Activated T-cell treated with anti-CD3 and anti-CD28 coated beads for 48 hours (primary cell): ENCODE results near the gene YDJC.
A peak's percentile ranks its signal among the peaks of the same experiment; 100 is the strongest.
"Not testable (repeated sequence)": the region's sequence is repeated elsewhere in the genome, so short reads cannot be mapped to it uniquely, and the experiment has no call there.

Source experiments
- DNase-seq: peaks from one replicate; pipeline ENCODE4 v3.0.0-alpha.2; 2020; ENCODE audit warnings: low read depth

Gene YDJC

DNA sequence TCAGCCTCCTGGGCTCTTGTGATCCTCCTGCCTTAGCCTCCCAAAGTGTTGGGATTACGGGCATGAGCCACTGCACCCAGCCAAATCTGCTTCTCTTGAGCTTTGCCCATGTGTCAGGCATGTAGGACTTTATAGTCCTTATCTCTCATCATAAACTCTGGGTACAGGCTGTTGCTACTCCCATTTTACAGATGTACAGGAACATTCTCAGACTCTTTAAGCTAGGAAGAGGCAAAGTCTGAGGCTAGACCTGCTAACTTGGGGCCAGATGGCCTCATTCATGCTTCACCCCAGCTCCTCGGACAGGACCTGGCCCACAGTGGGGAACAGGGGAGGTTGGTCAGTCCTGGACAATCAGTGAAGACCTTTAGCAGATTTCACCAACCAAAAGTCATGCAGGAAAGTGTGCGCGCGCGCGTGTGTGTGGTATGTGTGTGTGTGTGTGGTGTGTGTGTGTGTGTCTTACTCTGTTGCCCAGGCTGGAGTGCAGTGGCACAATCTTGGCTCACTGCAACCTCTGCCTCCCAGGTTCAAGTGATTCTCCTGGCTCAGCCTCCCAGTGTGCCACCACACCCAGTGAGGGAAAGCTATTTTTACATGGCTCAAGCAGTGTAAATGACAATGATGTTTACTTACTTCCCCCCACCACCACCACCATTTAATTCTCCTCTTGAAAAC, 23.8 kb downstream of the YDJC start:
- DNase-seq, result no peak

GRCh38 chr22:21603973-21604372, 25.8 kb downstream of the YDJC start:
- no peak for DNase-seq

- DNase-seq, result no peak
Observed at GRCh38 chr22:21602579-21602978, 27.2 kb downstream of the YDJC start.

DNA sequence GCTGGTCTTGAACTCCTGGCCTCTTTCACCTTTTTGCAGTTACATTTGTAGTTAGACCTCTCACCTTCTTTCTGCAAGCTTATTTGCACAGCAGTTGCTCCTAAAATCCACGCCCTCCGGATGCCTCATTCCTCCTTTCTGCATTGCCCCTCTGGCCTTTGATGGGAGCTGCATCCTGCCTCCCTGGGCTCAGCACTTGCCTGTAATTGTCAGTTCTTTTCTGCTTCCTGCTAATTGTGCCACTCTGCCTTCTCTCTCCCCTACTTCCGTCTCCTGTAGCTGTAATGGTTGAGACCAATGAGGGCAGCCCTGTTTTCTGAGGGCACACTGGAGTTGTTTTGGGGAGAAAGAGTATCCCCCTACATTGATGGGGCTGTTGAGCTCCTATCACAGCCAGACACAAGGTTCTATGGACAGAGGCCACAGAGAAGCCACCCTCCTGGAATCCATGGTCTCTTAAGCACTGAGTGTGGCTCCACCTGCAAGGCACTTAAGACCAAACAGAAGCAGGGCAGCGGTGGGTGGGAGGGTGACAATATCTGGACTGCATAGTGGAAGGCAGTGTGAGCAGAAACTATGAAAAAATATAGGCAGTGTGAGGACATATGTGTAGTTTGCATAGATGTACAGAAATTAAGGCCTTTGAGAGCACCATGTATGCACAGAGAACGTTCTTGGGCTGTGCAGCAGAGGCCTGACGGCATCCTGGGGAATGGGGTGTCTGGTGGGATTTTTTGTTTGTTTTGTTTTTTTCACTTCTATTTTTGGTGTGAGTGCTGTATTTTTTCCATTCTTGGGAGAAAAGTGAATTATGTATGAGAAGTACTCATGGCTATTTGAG, 30.5 kb downstream of the YDJC start:
- DNase-seq, result no peak

DNA sequence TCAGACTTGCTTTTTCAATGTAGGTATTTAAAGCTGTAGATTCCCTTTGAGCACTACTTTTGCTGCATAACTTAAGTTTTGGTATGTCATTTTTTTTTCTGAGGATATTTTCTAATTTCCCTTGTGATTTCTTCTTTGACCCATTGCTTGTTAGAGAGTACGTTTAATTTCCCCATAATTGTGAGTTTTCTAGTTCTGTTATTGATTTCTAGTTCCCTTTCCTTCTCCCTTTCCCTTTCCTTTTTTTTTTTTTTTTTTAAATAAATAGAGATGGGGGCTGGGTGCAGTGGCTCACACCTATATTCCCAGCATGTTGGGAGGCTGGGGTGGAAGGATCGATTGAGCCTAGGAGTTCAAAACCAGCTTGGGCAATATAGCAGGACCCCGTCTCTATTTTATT, 31.5 kb downstream of the YDJC start:
- DNase-seq, result no peak

DNA sequence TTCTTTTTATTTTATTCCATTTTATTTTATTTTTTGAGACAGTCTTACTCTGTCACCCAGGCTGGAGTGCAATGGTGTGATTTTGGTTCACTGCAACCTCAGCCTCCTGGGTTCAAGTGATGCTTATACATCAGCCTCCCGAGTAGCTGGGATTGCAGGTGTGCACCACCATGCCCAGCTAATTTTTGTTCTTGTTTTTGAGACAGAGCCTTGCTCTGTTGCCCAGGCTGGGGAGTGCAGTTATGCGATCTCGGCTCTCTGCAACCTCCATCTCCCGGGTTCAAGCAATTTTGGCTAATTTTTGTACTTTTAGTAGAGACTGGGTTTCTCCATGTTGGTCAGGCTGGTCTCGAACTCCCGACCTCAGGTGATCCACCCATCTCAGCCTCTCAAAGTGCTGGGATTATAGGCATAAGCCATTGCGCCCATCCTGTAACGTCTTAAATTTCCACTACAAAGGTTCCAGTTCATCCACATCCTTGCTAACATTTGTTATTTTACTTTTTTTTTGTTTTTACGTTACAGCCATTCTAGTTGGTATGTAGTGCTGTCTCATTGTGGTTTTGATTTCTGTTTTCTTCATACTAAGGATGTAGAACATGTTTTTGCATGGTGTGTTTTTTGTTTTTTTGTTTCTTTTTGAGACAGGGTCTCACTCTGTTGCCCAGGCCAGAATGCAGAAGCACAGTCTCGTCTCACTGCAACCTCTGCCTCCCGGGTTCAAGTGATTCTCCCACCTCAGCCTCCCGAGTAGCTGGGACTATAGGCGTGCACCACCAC, 33.3 kb downstream of the YDJC start:
- not testable (repeated sequence) for DNase-seq

DNA sequence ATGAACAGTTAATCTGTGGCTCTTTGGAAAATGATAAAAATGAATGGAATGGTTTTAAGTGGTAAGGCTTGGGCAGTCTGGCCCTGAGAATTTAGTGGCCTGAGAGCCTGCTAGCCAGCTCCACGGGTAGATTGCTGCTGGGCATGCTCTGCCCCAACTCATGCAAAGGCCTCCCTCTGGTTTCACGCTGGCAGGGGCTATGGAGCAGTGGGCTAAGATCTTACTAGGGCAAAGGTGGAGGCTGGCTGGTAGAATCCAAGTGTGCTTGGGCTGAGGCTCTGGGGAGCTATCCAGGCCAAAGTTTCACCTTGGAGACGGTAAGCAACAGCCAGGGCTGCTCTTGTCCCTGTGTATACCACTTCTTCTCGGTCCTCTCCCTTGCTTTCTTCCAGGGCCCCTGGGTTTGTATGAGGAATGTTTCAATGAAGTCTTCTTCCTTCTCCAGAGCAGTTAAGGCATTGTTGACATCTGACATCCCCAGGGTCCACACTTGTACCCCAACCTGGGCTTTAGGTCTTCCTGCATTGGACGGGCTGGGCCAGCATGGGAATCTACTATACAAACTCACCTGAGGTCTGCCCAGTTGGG, 34.9 kb downstream of the YDJC start:
- no peak for DNase-seq

DNA sequence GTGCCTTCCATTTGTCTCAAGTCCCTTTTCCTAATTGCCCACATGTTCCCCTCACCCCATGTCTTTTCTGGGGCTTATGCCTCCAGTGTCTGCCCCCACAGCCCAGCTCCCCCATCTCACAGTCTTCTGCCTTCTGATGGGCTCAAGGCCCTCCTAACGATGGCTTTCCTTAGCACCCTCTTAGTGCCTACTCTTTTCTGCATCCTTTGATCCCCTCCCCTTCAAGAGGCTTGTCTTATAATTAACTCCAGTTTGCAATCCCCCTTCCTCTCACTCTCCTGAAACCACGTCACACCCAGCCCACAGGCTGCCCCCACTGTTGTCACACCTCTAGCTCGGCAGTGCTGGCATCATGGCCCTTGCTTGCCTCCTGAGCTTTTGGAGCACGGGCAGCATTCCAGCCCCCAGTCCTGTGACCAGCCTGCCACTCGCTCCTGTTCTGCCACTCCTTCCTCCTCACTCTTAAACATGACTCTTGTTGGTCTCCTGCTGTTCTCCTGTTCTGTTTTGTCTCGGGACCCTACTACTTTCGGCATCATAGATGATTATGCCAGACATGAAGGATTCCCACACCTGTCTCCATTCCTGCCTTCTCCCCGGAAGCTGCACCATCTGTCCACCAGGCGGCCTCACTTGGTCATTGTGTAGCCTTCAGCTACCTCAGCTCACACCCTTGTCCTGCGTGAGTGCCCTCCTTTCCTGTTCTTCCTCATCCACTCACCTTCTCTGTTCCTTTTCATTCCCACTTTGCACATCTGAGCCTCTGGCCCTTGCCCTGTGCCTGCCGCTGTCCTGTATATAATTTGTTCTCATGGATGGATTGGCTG, 36.2 kb downstream of the YDJC start:
- DNase-seq, result no peak

DNA sequence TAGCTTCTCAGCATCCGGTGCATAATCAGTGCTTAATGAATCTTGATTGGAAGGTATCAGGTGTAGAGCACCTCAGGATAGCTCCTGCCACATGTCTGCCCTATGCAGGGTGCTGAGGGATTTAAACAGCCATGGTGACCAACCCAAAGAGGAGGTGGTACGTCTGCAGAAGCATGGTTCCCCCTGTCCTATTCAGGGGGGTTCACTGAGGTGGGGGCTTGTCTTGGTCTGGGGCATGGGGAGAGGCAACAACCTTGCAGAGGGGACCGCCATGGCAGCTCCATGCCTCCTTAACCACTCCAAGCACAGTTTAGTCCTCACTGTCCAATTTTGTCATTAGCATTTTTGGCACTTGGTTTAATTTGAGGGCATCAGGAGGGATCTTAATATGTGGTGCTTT, 37.4 kb downstream of the YDJC start:
- no peak for DNase-seq

- no peak for DNase-seq
Observed at GRCh38 chr22:21591695-21592094, 38.1 kb downstream of the YDJC start.

DNA sequence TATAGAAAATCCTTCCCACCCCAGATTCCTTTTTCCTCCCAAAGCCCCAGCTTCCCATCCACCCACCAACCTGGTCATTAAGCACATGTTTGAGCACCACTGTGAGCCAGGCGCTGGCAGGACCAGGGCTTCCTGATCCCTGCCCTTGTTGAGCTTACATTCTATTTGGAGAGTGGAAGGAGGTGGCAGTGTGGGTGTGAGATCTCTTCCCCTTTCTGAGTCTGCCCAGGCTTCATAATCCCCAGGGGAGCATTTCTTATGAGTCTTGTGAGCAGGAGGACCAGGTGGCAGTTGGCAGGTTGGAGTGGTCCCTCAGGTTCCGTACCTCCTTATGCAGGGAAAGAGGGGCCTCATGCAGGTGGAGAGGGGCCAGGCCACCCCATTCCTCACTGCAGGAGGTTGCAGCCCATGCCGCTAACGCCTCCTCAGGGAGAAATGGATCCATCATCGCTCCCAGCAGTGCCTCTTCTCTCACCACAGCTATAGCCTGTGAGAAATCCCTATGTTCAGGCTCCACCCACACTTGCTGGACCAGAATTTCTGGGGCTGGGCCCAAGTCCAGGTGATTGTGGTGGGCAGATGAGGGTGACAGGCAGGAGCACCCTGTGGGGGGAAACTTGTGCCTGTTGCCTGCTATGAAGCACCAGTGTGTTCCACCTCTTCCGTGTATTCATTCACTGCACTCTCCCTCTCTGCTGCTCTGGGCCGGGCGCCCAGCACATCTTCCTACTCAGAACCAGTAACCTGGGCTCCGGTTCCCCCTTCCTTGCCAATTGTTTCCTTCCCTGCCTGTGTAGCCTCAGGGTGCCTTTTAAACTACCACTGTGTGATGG, 38.8 kb downstream of the YDJC start:
- DNase-seq, result no peak

DNA sequence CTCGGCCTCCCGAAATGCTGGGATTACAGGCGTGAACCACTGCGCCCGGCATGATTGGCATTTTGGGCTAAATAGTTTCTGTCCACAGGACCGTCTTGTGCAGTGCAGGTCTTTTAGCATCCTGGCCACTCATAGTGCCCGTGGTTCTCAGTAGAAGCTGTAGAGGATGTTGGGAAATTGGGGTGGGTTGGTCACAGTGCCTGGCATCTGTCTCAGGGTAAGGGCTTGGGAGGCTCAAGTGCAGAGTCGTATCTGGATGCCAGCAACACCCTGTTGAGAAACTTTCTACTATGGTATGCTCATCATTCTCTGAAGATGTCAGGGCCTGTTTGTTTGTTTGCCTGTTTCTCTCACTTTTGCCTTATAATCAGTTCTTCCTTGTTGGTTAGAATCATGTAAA, 40.4 kb downstream of the YDJC start:
- DNase-seq, result no peak

DNA sequence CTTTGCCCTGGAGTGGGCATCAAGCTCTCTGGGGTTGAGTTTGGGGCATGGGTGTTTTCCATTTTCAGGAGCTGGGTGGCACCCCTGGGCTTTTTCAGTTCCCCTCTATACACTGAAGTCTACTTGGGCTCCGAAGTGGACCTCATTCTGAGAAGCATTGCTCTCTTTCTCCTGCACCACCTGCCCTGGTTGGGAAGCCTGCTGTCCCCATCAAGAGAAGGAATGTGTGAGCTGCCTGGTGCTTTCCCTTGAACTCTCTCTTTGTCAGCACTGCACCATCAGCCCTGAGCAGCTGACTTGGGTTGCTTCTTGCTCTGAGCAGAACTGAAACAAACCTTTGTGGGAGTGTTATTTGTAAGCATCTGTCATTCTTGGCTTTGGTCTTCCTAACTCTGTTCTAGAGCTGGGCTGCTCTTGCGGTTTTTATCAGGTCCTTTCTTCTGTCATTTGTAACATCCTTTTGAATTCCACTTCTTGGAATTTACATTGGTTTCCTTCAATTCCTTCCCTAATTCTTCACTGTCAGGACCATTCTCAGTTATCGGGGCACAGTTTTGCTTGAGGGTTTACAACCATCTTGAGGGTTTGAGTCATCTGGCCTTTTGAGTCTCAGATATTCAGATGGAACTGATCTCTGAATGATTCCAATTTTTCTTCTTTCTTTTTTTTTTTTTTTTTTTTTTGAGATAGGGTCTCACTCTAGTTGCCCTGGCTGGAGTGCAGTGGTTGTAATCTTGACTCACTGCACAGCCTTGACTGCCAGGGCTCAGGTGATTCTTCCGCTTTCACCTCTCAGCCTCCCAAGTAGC, 41.8 kb downstream of the YDJC start:
- peak; percentile 37 for DNase-seq

GRCh38 chr22:21585389-21585788, 44.4 kb downstream of the YDJC start:
- DNase-seq, result no peak

DNA sequence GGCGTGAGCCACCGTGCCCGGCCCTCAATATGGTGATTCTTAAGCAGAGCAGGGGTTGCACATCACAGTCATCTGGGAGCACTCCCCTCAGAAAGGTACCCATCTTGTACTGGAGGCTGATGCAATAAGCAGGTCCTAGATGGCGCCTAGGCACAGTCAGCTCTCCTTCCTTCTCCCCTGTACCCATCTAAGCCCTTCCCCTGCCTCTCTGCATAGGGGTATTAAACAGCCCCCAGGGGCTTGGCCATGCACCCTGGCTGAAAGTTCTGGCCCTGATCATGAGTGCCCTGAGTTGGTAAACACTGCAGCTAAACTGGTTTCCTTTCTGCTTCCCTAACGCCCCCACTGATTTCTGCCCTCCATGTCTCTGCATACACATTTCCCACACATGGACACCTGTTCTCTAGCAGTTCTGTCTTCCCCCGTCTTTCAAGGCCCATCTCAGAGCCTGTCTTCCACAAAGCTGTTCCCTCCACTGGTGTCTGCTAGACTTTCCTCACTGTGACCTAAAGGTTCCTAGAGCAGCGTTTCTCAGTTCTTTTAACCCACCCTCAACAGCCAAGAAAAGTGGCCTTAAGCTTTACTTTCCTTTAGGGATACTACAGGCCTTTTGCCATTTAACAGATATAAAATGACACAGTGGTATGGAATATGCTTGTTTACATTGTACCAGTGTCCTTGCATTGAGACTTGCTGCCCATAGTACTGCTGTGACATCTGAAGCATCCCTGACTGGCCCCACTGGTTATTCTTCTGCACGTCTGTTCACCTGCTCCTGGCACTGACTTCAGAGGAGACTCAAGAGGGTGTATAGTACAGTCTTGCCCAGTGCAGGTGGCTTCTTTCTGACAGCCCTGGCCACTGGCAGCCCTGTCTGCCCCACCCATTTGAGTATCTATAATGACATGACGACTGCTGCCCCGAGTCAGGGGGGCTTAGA, 46.8 kb downstream of the YDJC start:
- no peak for DNase-seq

DNA sequence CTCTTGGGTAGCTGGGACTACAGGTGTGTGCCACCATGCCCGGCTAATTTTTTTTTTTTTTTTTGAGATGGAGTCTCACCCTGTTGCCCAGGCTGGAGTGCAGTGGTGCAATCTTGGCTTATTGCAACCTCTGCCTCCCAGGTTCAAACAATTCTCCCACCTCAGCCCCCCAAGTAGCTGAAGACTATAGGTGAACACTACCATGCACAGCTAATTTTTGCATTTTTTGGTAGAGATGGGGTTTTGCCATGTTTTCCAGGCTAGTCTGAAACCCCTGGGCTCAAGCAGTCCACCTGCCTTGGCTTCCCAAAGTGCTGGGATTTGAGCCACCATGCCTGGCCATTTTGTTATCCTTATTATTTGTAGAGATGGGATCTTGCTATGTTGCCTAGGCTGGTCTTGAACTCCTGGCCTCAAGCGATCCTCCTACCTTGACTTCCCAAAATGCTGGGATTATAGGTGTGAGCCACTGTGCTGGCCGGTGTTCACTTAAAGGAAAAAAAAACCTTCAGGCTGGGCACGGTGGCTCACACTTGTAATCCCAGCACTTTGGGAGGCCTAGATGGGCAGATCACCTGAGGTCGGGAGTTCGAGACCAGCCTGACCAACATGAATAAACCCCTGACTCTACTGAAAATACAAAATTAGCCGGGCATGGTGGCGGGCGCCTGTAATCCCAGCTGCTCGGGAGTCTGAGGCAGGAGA, 48.7 kb downstream of the YDJC start:
- not testable (repeated sequence) for DNase-seq

DNA sequence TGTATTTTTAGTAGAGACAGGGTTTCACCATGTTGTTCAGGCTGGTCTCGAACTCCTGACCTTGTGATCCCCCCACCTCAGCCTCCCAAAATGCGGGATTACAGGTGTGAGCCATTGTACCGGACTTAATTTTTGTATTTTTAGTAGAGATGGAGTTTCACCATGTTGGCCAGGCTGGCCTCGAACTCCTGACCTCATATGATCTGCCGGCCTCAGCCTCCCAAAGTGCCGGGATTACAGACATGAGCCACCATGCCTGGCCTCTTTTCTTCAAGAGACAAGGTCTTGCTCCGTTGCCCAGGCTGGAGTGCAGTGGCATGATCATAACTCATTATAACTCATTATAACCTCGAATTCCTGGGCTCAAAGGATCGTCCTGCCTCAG, 49.2 kb downstream of the YDJC start:
- DNase-seq, result not testable (repeated sequence)

DNA sequence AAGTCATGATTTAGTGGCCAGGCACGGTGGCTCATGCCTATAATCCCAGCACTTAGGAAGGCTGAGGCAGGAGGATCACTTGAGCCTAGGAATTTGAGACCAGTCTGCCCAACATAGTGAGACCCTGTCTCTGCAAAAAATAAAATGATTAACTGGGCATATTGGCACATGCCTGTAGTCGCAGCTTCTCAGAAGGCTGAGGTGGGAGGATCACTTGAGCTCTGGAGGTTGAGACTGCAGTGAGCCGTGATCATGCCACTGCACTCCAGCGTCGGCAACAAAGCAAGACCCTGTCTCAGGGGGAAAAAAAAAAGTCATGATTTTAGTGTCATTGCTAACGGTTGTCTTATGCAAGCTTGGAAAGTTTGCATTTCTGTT, 50.4 kb downstream of the YDJC start:
- DNase-seq, result no peak
